Pons (tissue), 1 donor: ENCODE measurements around the gene SCYL1.
"Not testable (repeated sequence)": the region's sequence is repeated elsewhere in the genome, so short reads cannot be mapped to it uniquely, and the experiment has no call there.

Source experiments
- DNase-seq: peaks from one replicate; pipeline ENCODE4 v3.0.0-alpha.2; 2016; ENCODE audit warnings: low spot score

SCYL1 gene

GRCh38 chr11:65505466-65506289, 19.2 kb upstream of the SCYL1 start:
- DNase-seq: peak; percentile 77

- peak; percentile 84 for DNase-seq
Observed at GRCh38 chr11:65506290-65506771, 18.6 kb upstream of the SCYL1 start.

GRCh38 chr11:65506772-65507505, 17.9 kb upstream of the SCYL1 start:
- peak; percentile 91 for DNase-seq

- DNase-seq: not testable (repeated sequence)
Observed at GRCh38 chr11:65512311-65512710, 12.6 kb upstream of the SCYL1 start.

- DNase-seq: no peak
Observed at GRCh38 chr11:65516135-65516968, 8.5 kb upstream of the SCYL1 start.

- DNase-seq: not testable (repeated sequence)
Observed at GRCh38 chr11:65518941-65519549, 5.8 kb upstream of the SCYL1 start.

- DNase-seq: not testable (repeated sequence)
Observed at GRCh38 chr11:65521777-65522521, 2.9 kb upstream of the SCYL1 start.

- DNase-seq: peak; percentile 56
Observed at GRCh38 chr11:65522718-65523630, 1.9 kb upstream of the SCYL1 start.

- not testable (repeated sequence) for DNase-seq
Observed at GRCh38 chr11:65523631-65523968, 1.3 kb upstream of the SCYL1 start.

- peak; percentile 60 for DNase-seq
Observed at GRCh38 chr11:65524014-65524740, 706 bp upstream of the SCYL1 start.

- no peak for DNase-seq
Observed at GRCh38 chr11:65525546-65526480, 930 bp downstream of the SCYL1 start.

GRCh38 chr11:65526744-65527143, 1.9 kb downstream of the SCYL1 start:
- DNase-seq: no peak

- no peak for DNase-seq
Observed at GRCh38 chr11:65528819-65529350, 4.0 kb downstream of the SCYL1 start.

- DNase-seq: no peak
Observed at GRCh38 chr11:65529475-65530156, 4.7 kb downstream of the SCYL1 start.

- no peak for DNase-seq
Observed at GRCh38 chr11:65530157-65530496, 5.2 kb downstream of the SCYL1 start.

- no peak for DNase-seq
Observed at GRCh38 chr11:65532388-65533064, 7.6 kb downstream of the SCYL1 start.

- DNase-seq: no peak
Observed at GRCh38 chr11:65535102-65535501, 10.2 kb downstream of the SCYL1 start.
